Stimulated activated CD4-positive, alpha-beta T cell treated with anti-CD3 and anti-CD28 coated beads, Interleukin-2, amount 100 ng/mL, for 48 hours (primary cell): Measurements from ENCODE around the gene PDIK1L.
A peak's percentile ranks its signal among the peaks of the same experiment; 100 is the strongest.

Source experiments
- DNase-seq, 2 donors: peaks; one replicate each; pipeline ENCODE4 v3.0.0-alpha.2; 2020

Gene PDIK1L

GRCh38 chr1:26158271-26158907 lies 46.8 kb downstream of the PDIK1L start:
- no peak for DNase-seq

GRCh38 chr1:26158908-26159742 lies 47.5 kb downstream of the PDIK1L start, which contains the start of gene FAM110D:
FAM110D (plus strand) TSS chr1:26159079; CDS start chr1:26161292, 2,213 bp downstream.
- DNase-seq = no peak

GRCh38 chr1:26159743-26160039 lies 48.1 kb downstream of the PDIK1L start:
- no peak for DNase-seq

GRCh38 chr1:26160527-26161414 lies 49.1 kb downstream of the PDIK1L start:
- no peak for DNase-seq

GRCh38 chr1:26161415-26162219 lies 50.0 kb downstream of the PDIK1L start:
- peak; percentile 18 to 26 for DNase-seq

- DNase-seq = no peak
Observed at GRCh38 chr1:26162220-26162709, 50.6 kb downstream of the PDIK1L start.

GRCh38 chr1:26163684-26164035 lies 52.0 kb downstream of the PDIK1L start:
- no peak for DNase-seq

- peak; percentile 48 to 53 for DNase-seq
Observed at GRCh38 chr1:26164036-26164860, 52.6 kb downstream of the PDIK1L start.

- no peak for DNase-seq
Observed at GRCh38 chr1:26164861-26165842, 53.5 kb downstream of the PDIK1L start.

GRCh38 chr1:26166719-26167281 lies 55.2 kb downstream of the PDIK1L start:
- no peak for DNase-seq

- no peak for DNase-seq
Observed at GRCh38 chr1:26168410-26169197, 57.0 kb downstream of the PDIK1L start, which contains the start of gene C1orf232. C1orf232 (minus strand) TSS chr1:26168963; CDS start chr1:26168499, 464 bp downstream.

- DNase-seq = no peak
Observed at GRCh38 chr1:26169198-26169554, 57.6 kb downstream of the PDIK1L start.

- DNase-seq = peak; percentile 88 to 90
Observed at GRCh38 chr1:26169669-26170471, 58.2 kb downstream of the PDIK1L start, which contains the start of gene ZNF593. ZNF593 (plus strand) TSS chr1:26169908; CDS start chr1:26169984, 76 bp downstream.

- DNase-seq = no peak
Observed at GRCh38 chr1:26170472-26170821, 58.8 kb downstream of the PDIK1L start.

GRCh38 chr1:26171084-26172072 lies 59.8 kb downstream of the PDIK1L start, which contains the start of gene ZNF593OS:
ZNF593OS (minus strand) TSS chr1:26171832; CDS start chr1:26171661, 171 bp downstream.
- DNase-seq = no peak
